A673 (cell line): Measurements from ENCODE around the gene TNFRSF25. TPM values are rescaled to one million over a fixed set of nuclear protein-coding genes. Genes with fewer than 3 reads are reported as not detected.

Experiments used
- BruUV-seq: library from RNA; stranded (reverse); fragments of 400-500 nt; replicated peaks from 2 replicates; lab custom pipeline; 2021; lab: Mats Ljungman, UMichigan
- CTCF ChIA-PET: fragments of 300-600 bp; sonication (Branson Sonifier 250); formaldehyde crosslinking; loops from one replicate; lab custom pipeline; 2022; ENCODE audit warnings: antibody characterized with exemption; lab: Charles Lee
- POLR2A ChIA-PET: fragments of 300-600 bp; sonication (Branson Sonifier 250); formaldehyde crosslinking; loops from one replicate; lab custom pipeline; 2022; ENCODE audit warnings: antibody characterized with exemption; ENCODE audit not compliant: low non-redundant PET; lab: Charles Lee
- DNase-seq: peaks from one replicate; pipeline ENCODE4 v3.0.0-alpha.2; 2015; ENCODE audit warnings: low spot score
- H3K27ac ChIP-seq: fragments of 200-600 bp; sonication (generic); 2 replicates; pipeline ENCODE4 v1.5.1; 2016; ENCODE audit warnings: mixed run types, low read depth, mild to moderate bottlenecking, mixed read lengths, antibody characterized with exemption, low read length; ENCODE audit not compliant: poor library complexity, severe bottlenecking
- H3K27me3 ChIP-seq: fragments of 200-600 bp; sonication (generic); replicated peaks from 2 replicates; pipeline ENCODE4 v1.6.1; 2017; ENCODE audit warnings: mixed run types, low read depth, mild to moderate bottlenecking, mixed read lengths, antibody characterized with exemption, low read length; ENCODE audit not compliant: insufficient read depth, poor library complexity
- H3K36me3 ChIP-seq: fragments of 200-600 bp; sonication (generic); 2 replicates; pipeline ENCODE4 v1.6.1; 2016; ENCODE audit warnings: mixed run types, mild to moderate bottlenecking, mixed read lengths, antibody characterized with exemption, low read length; ENCODE audit not compliant: insufficient read depth, poor library complexity, severe bottlenecking
- H3K4me1 ChIP-seq: fragments of 200-600 bp; sonication (generic); 2 replicates; pipeline ENCODE4 v1.6.1; 2017; ENCODE audit warnings: mixed run types, mild to moderate bottlenecking, mixed read lengths, antibody characterized with exemption, low read length; ENCODE audit not compliant: insufficient read depth, poor library complexity, severe bottlenecking
- H3K4me3 ChIP-seq: fragments of 200-600 bp; sonication (generic); 2 replicates; pipeline ENCODE4 v1.5.1; 2016; ENCODE audit warnings: low read depth, mixed run types, mild to moderate bottlenecking, mixed read lengths, low read length; ENCODE audit not compliant: poor library complexity, severe bottlenecking
- H3K9me3 ChIP-seq: fragments of 200-600 bp; sonication (generic); 2 replicates; pipeline ENCODE4 v1.6.1; 2016; ENCODE audit warnings: mixed run types, low read depth, mild to moderate bottlenecking, mixed read lengths, antibody characterized with exemption, low read length; ENCODE audit not compliant: poor library complexity, severe bottlenecking
- CTCF ChIP-seq: fragments of 300-800, 200-600 bp; sonication (generic); conservative IDR thresholded peaks from 2 replicates; pipeline ENCODE4 v1.5.1; 2017; ENCODE audit warnings: low read depth, mild to moderate bottlenecking, antibody characterized with exemption, low read length, moderate library complexity, mixed read lengths
- EZH2 ChIP-seq: fragments of 200-600 bp; sonication (generic); IDR thresholded peaks from 2 replicates; pipeline ENCODE4 v1.6.1; 2017; ENCODE audit warnings: borderline replicate concordance, low read depth, mild to moderate bottlenecking, mixed read lengths, antibody characterized with exemption, low read length; ENCODE audit not compliant: poor library complexity, severe bottlenecking
- intact Hi-C: fragments of 100-400 bp; cut with micrococcal nuclease; formaldehyde crosslinking; loops from one replicate; pipeline ENCODE4 v1.10.0; 2022; ENCODE audit not compliant: unreplicated experiment
- total RNA-seq: library from RNA; stranded (reverse); gene quantifications from 2 replicates; pipeline ENCODE4 v1.2.3, GENCODE V29; 2021

Gene TNFRSF25
- total RNA-seq, 1 experiment from 2014 or later = 0.97 TPM

GRCh38 chr1:6497215-6497866 lies 31.4 kb upstream of the TNFRSF25 start:
- no TSS peak for BruUV-seq
- Histone ChIP-seq H3K4me3 (peak overlapping the region; percentile 52), H3K4me1 (peaks cover 6% of the 10 kb centered on the region), H3K36me3 (no peaks in the 10 kb centered on the region), H3K27me3 (no peaks in the 10 kb centered on the region), H3K27ac (no peak overlapping the region), H3K9me3 (no peaks in the 10 kb centered on the region)
- ChIA-PET POLR2A (no interaction called here), CTCF (no interaction called here)
- DNase-seq = peak; percentile 47
- no peak for TF ChIP-seq CTCF
- no peak for TF ChIP-seq EZH2
- intact Hi-C loops = no loop called here

DNA sequence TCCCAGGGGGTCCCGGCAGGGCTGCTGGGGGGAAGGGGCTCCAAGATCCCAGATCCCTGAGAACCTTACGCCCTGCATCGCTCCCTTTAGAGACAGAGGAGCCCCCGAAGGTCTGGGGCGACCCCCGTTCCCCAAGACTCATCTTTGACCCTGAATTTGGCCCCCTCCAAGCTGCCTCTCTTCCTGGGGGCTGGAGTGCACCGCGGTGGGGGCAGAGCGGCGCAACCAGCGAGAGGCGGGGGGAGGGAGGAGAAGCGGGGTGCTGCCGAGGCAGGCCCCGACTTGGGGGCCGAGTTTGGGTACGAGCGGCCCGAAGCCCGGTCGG lies 30.9 kb upstream of the TNFRSF25 start:
- POLR2A ChIA-PET = no interaction called here
- Histone ChIP-seq H3K36me3 (no peaks in the 10 kb centered on the region), H3K27me3 (no peaks in the 10 kb centered on the region), H3K4me3 (peak overlapping the region; percentile 52), H3K4me1 (peaks cover 6% of the 10 kb centered on the region), H3K27ac (no peak overlapping the region), H3K9me3 (no peaks in the 10 kb centered on the region)
- no peak for DNase-seq
- BruUV-seq = no TSS peak
- TF ChIP-seq EZH2 = no peak
- no peak for TF ChIP-seq CTCF
- CTCF ChIA-PET = no interaction called here
- intact Hi-C loops = no loop called here

DNA sequence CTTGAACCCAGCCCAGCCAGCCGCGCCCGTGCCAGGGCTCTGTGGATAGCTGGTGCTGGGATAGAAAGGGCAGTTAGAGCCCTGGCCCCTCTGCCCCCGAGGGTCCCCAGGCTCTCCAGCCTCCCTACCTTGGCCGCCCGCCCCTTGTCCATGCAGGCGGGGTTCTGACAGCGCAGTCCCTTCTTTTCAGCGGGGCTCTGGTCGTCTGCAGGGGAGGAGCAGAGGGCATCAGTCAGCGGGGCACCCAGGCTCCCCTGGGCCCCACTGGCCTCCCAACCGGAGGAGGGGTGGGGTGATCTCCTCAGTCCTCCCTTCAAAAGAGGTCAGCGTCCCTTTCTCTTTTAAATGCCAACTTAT lies 30.4 kb upstream of the TNFRSF25 start:
- Histone ChIP-seq H3K27ac (no peak overlapping the region), H3K4me1 (peaks cover 6% of the 10 kb centered on the region), H3K27me3 (no peaks in the 10 kb centered on the region), H3K36me3 (no peaks in the 10 kb centered on the region), H3K9me3 (no peaks in the 10 kb centered on the region), H3K4me3 (peak overlapping the region; percentile 52)
- POLR2A ChIA-PET = no interaction called here
- CTCF ChIA-PET = no interaction called here
- TF ChIP-seq EZH2 (no peak), CTCF (no peak)
- no peak for DNase-seq
- no TSS peak for BruUV-seq
- intact Hi-C loops = no loop called here
